LNCaP clone FGC (cell line): Measurements from ENCODE around the gene HAO1.
"Not testable (repeated sequence)": the region's sequence is repeated elsewhere in the genome, so short reads cannot be mapped to it uniquely, and the experiment has no call there.

Experiments
- DNase-seq: peaks from one replicate; pipeline ENCODE4 v3.0.0-alpha.2; 2011; ENCODE audit warnings: low read depth
- H3K4me3 ChIP-seq: 2 replicates; pipeline ENCODE4 v1.5.1; 2011; ENCODE audit warnings: mild to moderate bottlenecking, low read depth, low read length, control low read depth
- TF ChIP-seq, protein P1 (sequence below): IDR thresholded peaks from 2 replicates; pipeline ENCODE4 v1.5.1; 2012; ENCODE audit warnings: mild to moderate bottlenecking; ENCODE audit not compliant: control insufficient read depth, insufficient read depth; ENCODE audit errors: extremely low read depth

Gene HAO1

DNA sequence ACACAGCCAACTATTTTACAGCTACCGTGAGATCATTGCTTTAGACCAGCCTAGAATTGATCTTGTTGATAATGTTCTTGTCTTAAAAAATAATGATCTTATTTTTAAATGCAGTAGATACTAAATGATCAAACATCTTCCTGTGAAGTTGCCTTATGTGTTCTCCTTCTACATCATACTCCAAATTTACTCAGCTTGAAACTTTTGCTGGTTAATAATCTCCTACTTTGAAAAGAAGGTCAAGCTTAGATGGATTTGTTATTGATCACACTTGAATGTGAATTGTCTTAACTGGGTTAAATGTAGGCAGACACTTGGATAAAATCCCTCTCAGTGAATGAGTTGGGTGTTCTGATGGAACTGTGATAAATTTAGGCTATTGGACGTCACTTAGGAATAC lies 91.9 kb downstream of the HAO1 start:
- no peak overlapping the region for H3K4me3 ChIP-seq
- TF ChIP-seq, protein P1, sequence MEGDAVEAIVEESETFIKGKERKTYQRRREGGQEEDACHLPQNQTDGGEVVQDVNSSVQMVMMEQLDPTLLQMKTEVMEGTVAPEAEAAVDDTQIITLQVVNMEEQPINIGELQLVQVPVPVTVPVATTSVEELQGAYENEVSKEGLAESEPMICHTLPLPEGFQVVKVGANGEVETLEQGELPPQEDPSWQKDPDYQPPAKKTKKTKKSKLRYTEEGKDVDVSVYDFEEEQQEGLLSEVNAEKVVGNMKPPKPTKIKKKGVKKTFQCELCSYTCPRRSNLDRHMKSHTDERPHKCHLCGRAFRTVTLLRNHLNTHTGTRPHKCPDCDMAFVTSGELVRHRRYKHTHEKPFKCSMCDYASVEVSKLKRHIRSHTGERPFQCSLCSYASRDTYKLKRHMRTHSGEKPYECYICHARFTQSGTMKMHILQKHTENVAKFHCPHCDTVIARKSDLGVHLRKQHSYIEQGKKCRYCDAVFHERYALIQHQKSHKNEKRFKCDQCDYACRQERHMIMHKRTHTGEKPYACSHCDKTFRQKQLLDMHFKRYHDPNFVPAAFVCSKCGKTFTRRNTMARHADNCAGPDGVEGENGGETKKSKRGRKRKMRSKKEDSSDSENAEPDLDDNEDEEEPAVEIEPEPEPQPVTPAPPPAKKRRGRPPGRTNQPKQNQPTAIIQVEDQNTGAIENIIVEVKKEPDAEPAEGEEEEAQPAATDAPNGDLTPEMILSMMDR, result no peak
- no peak for DNase-seq

DNA sequence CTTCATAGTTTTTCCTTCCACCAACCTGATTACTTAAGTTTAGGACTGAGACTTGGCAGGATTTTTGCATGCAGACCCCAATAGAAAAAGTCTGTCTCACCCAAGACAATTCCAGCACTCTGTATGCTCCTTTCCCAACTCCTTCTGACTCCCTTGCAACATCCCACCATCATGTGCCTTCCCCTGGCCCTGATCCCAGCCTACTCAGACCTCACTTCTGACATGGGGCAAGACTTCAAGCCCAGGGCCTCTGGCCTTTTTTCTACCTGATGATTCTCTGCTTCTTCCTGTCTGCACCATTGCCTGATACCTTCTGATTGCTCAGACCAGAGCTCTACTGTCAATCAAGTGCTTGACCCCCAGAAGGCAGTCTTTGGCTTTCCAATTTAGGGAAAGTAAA lies 96.6 kb downstream of the HAO1 start:
- H3K4me3 ChIP-seq, result no peak overlapping the region
- DNase-seq, result no peak
- TF ChIP-seq, protein P1, result no peak

DNA sequence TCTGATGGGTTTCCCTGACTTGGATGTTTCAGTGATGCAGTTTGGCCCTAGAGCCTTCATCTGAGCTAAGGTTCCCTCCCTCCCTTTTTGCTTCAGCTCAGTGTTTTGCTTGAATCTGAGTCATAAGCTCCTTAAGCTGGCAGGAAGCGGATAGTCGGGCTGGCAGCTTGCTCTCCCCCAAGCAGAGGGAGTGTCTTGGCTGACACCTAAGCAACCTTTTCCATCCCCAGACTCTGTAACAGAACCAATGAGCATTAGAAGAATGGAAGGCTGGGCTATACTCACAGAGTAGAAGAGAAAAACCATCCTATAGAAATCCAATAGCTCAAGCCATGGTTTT lies 98.3 kb downstream of the HAO1 start:
- no peak overlapping the region for H3K4me3 ChIP-seq
- no peak for DNase-seq
- TF ChIP-seq, protein P1, result no peak

DNA sequence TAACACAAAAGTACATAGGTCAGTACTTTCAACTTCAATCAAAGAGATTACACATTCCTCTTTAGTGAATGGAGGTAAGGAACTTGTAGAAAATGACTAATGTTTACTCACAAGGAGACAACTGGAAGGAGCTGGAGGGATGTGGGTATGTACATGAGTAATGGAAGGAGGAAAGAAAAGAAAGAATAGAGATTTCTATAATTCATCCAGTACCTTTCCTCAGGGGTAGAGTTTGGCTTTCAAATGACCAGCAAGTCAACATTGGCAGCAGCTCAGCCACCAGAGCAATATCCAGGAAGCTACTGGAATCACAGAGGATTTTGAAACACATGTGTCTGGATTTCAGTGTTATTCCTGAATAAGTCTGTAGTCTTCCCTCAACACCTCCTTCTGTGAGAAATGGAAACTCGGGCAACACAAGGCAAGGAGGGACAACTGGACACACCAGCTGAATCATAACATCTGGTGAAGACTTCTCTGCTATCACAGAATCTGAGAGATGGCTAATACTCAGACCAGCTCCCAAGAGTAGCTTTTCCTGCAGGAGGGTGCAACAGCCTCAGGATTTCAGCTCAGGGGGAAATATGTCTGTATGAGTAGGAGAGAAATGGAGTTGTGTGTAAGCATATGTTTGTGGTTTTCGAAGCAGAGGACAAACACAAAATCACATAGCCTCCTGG lies 98.8 kb downstream of the HAO1 start:
- TF ChIP-seq, protein P1, result no peak
- DNase-seq, result no peak
- no peak overlapping the region for H3K4me3 ChIP-seq

DNA sequence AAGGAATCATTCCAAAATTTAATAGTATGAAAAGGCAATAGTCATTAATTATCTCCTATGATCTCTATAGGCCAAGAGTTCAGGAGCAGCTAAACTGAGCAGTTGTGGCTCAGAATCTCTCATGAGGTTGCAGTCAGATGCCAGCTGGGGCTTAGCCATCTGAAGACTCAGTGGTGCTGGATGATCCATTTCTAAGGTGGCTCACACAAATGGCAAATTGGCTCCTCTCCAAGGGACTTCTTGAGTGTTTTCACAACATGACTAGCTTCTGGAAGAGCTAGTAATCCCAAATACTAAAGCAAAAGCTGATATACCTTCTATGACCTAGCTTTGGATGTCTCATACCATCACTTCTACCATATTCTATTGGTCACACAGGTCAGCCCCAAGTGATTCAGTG lies 104.2 kb downstream of the HAO1 start:
- TF ChIP-seq, protein P1, result no peak
- H3K4me3 ChIP-seq, result no peak overlapping the region
- no peak for DNase-seq

DNA sequence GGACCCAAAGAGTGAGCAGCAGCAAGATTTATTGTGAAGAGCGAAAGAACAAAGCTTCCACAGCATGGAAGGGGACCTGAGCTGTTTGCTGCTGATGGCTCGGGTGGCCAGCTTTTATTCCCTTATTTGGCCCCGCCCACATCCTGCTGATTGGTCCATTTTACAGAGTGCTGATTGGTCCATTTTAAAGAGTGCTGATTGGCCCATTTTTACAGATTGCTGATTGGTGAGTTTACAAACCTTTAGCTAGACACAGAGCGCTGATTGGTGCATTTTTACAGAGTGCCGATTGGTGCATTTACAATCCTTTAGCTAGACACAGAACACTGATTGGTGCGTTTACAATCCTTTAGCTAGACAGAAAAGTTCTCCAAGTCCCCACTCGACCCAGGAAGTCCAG lies 105.8 kb downstream of the HAO1 start:
- H3K4me3 ChIP-seq, DNase-seq: not testable (repeated sequence)
